Measurements from ENCODE around the gene TOM1L1. TPM values are rescaled to one million over a fixed set of nuclear protein-coding genes. Genes with fewer than 3 reads are reported as not detected.

TOM1L1 gene
- total RNA-seq, 1 donor from 2014 or later, result 33.6 TPM

- Histone ChIP-seq H3K4me1 (no peaks in the 10 kb centered on the region), H3K27me3 (no peaks in the 10 kb centered on the region), H3K36me3 (no peaks in the 10 kb centered on the region), H3K9me3 (no peaks in the 10 kb centered on the region), H3K4me3 (no peak overlapping the region), H3K27ac (no peak overlapping the region)
- ATAC-seq (no peak), DNase-seq (no peak)
- intact Hi-C loops (cut with DNase I), result no loop called here
- TF ChIP-seq, protein P1, sequence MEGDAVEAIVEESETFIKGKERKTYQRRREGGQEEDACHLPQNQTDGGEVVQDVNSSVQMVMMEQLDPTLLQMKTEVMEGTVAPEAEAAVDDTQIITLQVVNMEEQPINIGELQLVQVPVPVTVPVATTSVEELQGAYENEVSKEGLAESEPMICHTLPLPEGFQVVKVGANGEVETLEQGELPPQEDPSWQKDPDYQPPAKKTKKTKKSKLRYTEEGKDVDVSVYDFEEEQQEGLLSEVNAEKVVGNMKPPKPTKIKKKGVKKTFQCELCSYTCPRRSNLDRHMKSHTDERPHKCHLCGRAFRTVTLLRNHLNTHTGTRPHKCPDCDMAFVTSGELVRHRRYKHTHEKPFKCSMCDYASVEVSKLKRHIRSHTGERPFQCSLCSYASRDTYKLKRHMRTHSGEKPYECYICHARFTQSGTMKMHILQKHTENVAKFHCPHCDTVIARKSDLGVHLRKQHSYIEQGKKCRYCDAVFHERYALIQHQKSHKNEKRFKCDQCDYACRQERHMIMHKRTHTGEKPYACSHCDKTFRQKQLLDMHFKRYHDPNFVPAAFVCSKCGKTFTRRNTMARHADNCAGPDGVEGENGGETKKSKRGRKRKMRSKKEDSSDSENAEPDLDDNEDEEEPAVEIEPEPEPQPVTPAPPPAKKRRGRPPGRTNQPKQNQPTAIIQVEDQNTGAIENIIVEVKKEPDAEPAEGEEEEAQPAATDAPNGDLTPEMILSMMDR (IDR thresholded peaks at IDR 0.05), result no peak
Observed at GRCh38 chr17:54924405-54924804, 23.8 kb downstream of the TOM1L1 start.

- intact Hi-C loops (cut with DNase I), result no loop called here
- no peaks in the 10 kb centered on the region for H3K27me3 ChIP-seq
- TF ChIP-seq, protein P1 (IDR thresholded peaks at IDR 0.05), result no peak
- H3K4me1 ChIP-seq, result no peaks in the 10 kb centered on the region
- no peak for DNase-seq
- H3K4me3 ChIP-seq, result no peak overlapping the region
- no peak overlapping the region for H3K27ac ChIP-seq
- no peaks in the 10 kb centered on the region for H3K9me3 ChIP-seq
- no peak for ATAC-seq
- peaks cover 11% of the 10 kb centered on the region for H3K36me3 ChIP-seq
Observed at GRCh38 chr17:54927525-54927924, 26.9 kb downstream of the TOM1L1 start.

GRCh38 chr17:54932711-54933110 lies 32.1 kb downstream of the TOM1L1 start:
- Histone ChIP-seq H3K4me3 (no peak overlapping the region), H3K9me3 (no peaks in the 10 kb centered on the region), H3K27ac (no peak overlapping the region), H3K27me3 (no peaks in the 10 kb centered on the region), H3K4me1 (no peaks in the 10 kb centered on the region), H3K36me3 (peaks cover 24% of the 10 kb centered on the region)
- ATAC-seq (no peak), DNase-seq (no peak)
- TF ChIP-seq, protein P1 (IDR thresholded peaks at IDR 0.05), result no peak
- intact Hi-C loops (cut with DNase I), result no loop called here

DNA sequence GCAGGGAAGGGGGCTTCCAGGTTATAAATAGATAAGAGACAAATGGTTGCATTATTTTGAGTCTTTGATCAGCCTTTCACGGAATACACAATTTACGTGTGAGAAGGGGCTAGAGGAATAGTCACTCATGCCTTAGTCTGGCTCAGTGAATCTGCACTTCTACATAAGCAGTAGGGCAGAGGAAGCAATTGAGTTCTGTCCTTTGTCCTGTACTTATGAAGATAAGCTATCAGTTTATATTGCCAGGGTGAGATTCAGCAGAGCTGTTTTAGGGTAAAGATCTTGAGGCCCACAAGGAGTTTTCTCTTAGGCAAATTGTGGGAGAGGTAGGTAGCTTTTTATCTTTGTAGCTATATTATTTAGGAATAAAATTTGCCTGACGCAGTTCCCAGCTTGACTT lies 33.3 kb downstream of the TOM1L1 start:
- H3K9me3 ChIP-seq, result no peaks in the 10 kb centered on the region
- H3K27me3 ChIP-seq, result no peaks in the 10 kb centered on the region
- TF ChIP-seq, protein P1 (IDR thresholded peaks at IDR 0.05), result no peak
- no peaks in the 10 kb centered on the region for H3K4me1 ChIP-seq
- ATAC-seq, result no peak
- H3K4me3 ChIP-seq, result no peak overlapping the region
- peaks cover 25% of the 10 kb centered on the region for H3K36me3 ChIP-seq
- no peak for DNase-seq
- intact Hi-C loops (cut with DNase I), result no loop called here
- H3K27ac ChIP-seq, result no peak overlapping the region

GRCh38 chr17:54935471-54935870 lies 34.8 kb downstream of the TOM1L1 start:
- ATAC-seq (no peak), DNase-seq (no peak)
- H3K36me3 ChIP-seq, result peaks cover 33% of the 10 kb centered on the region
- no peaks in the 10 kb centered on the region for H3K9me3 ChIP-seq
- H3K4me1 ChIP-seq, result no peaks in the 10 kb centered on the region
- H3K4me3 ChIP-seq, result no peak overlapping the region
- no peaks in the 10 kb centered on the region for H3K27me3 ChIP-seq
- no peak overlapping the region for H3K27ac ChIP-seq
- intact Hi-C loops (cut with DNase I), result no loop called here
- TF ChIP-seq, protein P1 (IDR thresholded peaks at IDR 0.05), result no peak

DNA sequence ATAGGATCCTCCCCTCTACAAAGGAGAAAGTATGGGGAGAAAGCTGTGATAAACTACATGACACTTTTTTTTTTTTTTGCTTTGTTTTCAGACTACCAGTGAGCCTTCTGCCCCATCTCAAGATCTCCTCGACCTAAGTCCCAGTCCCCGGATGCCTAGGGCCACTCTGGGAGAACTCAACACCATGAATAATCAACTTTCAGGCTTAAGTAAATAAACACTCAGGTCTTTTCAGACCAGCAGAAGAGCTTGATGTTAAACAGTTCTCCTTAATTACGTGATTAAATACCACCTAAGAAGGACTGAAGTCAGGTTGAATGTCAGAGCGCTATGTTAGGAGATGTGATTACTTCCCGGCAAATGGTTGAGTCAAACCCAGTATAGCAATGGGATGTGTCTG lies 36.4 kb downstream of the TOM1L1 start:
- no peak for DNase-seq
- ATAC-seq, result peak; percentile 60
- Histone ChIP-seq H3K4me3 (no peak overlapping the region), H3K27ac (no peak overlapping the region), H3K9me3 (no peaks in the 10 kb centered on the region), H3K4me1 (no peaks in the 10 kb centered on the region), H3K36me3 (peaks cover 27% of the 10 kb centered on the region), H3K27me3 (no peaks in the 10 kb centered on the region)
- intact Hi-C loops (cut with DNase I), result no loop called here
- TF ChIP-seq, protein P1 (IDR thresholded peaks at IDR 0.05), result no peak
